H1 (cell line): Measurements from ENCODE around the gene PCF11. TPM values are rescaled to one million over a fixed set of nuclear protein-coding genes. Genes with fewer than 3 reads are reported as not detected.

Experiments used
- polyA plus RNA-seq, 7 experiments: library from polyadenylated mRNA; depleted of rRNA in 3 of 7; stranded (reverse) in 5 of 7; unstranded in 2 of 7; fragments of >200 nt in 5 of 7; fragments of 200-250 nt in 2 of 7; gene quantifications; 1 replicate in 5 of 7; 2 replicates in 1 of 7; 4 replicates in 1 of 7; pipeline versions ENCODE4 v1.2.1 to v1.2.3, GENCODE V29; 2011 to 2013; ENCODE audit warnings: missing spikeins in 2 of 7, mixed read lengths in 2 of 7
- total RNA-seq: library from RNA; stranded (reverse); fragmentation: NEBNext Ultra II Directional; extraction: Animal tissue kit (Norgen Biotek cat#: 25700); gene quantifications from 2 replicates; pipeline ENCODE4 v1.2.1, GENCODE V29; 2021
- TF ChIP-seq, protein P1 (sequence below): fragments of 300-600 bp; sonication (generic); IDR thresholded peaks from 2 replicates; pipeline ENCODE4 v1.7.1; 2012; ENCODE audit warnings: low read length, moderate library complexity, mild to moderate bottlenecking, inconsistent platforms; ENCODE audit not compliant: insufficient replicate concordance

Gene PCF11
- total and polyA plus RNA-seq, 2 of the 8 experiments (the other 6 are each of a cell fraction or from before 2014, with no cell fraction given): 25.1 to 47.7 TPM

GRCh38 chr11:83181815-83182214 lies 24.9 kb downstream of the PCF11 start (continued):
- TF ChIP-seq, protein P1, sequence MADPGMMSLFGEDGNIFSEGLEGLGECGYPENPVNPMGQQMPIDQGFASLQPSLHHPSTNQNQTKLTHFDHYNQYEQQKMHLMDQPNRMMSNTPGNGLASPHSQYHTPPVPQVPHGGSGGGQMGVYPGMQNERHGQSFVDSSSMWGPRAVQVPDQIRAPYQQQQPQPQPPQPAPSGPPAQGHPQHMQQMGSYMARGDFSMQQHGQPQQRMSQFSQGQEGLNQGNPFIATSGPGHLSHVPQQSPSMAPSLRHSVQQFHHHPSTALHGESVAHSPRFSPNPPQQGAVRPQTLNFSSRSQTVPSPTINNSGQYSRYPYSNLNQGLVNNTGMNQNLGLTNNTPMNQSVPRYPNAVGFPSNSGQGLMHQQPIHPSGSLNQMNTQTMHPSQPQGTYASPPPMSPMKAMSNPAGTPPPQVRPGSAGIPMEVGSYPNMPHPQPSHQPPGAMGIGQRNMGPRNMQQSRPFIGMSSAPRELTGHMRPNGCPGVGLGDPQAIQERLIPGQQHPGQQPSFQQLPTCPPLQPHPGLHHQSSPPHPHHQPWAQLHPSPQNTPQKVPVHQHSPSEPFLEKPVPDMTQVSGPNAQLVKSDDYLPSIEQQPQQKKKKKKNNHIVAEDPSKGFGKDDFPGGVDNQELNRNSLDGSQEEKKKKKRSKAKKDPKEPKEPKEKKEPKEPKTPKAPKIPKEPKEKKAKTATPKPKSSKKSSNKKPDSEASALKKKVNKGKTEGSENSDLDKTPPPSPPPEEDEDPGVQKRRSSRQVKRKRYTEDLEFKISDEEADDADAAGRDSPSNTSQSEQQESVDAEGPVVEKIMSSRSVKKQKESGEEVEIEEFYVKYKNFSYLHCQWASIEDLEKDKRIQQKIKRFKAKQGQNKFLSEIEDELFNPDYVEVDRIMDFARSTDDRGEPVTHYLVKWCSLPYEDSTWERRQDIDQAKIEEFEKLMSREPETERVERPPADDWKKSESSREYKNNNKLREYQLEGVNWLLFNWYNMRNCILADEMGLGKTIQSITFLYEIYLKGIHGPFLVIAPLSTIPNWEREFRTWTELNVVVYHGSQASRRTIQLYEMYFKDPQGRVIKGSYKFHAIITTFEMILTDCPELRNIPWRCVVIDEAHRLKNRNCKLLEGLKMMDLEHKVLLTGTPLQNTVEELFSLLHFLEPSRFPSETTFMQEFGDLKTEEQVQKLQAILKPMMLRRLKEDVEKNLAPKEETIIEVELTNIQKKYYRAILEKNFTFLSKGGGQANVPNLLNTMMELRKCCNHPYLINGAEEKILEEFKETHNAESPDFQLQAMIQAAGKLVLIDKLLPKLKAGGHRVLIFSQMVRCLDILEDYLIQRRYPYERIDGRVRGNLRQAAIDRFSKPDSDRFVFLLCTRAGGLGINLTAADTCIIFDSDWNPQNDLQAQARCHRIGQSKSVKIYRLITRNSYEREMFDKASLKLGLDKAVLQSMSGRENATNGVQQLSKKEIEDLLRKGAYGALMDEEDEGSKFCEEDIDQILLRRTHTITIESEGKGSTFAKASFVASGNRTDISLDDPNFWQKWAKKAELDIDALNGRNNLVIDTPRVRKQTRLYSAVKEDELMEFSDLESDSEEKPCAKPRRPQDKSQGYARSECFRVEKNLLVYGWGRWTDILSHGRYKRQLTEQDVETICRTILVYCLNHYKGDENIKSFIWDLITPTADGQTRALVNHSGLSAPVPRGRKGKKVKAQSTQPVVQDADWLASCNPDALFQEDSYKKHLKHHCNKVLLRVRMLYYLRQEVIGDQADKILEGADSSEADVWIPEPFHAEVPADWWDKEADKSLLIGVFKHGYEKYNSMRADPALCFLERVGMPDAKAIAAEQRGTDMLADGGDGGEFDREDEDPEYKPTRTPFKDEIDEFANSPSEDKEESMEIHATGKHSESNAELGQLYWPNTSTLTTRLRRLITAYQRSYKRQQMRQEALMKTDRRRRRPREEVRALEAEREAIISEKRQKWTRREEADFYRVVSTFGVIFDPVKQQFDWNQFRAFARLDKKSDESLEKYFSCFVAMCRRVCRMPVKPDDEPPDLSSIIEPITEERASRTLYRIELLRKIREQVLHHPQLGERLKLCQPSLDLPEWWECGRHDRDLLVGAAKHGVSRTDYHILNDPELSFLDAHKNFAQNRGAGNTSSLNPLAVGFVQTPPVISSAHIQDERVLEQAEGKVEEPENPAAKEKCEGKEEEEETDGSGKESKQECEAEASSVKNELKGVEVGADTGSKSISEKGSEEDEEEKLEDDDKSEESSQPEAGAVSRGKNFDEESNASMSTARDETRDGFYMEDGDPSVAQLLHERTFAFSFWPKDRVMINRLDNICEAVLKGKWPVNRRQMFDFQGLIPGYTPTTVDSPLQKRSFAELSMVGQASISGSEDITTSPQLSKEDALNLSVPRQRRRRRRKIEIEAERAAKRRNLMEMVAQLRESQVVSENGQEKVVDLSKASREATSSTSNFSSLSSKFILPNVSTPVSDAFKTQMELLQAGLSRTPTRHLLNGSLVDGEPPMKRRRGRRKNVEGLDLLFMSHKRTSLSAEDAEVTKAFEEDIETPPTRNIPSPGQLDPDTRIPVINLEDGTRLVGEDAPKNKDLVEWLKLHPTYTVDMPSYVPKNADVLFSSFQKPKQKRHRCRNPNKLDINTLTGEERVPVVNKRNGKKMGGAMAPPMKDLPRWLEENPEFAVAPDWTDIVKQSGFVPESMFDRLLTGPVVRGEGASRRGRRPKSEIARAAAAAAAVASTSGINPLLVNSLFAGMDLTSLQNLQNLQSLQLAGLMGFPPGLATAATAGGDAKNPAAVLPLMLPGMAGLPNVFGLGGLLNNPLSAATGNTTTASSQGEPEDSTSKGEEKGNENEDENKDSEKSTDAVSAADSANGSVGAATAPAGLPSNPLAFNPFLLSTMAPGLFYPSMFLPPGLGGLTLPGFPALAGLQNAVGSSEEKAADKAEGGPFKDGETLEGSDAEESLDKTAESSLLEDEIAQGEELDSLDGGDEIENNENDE: no peak
